ENCODE results near the gene NDUFS6.

Gene NDUFS6

GRCh38 chr5:1818784-1819183 is 17.6 kb downstream of the NDUFS6 start:
- DNase-seq = no peak

GRCh38 chr5:1819458-1819857 is 18.3 kb downstream of the NDUFS6 start:
- DNase-seq = no peak

- no peak for DNase-seq
Measured at GRCh38 chr5:1820381-1820780, 19.2 kb downstream of the NDUFS6 start.

- DNase-seq = no peak
Measured at GRCh38 chr5:1820926-1821325, 19.7 kb downstream of the NDUFS6 start.

GRCh38 chr5:1821862-1822261 is 20.7 kb downstream of the NDUFS6 start:
- no peak for DNase-seq

- DNase-seq = no peak
Measured at GRCh38 chr5:1823381-1824034, 22.3 kb downstream of the NDUFS6 start.

- no peak for DNase-seq
Measured at GRCh38 chr5:1824109-1824821, 23.1 kb downstream of the NDUFS6 start.

- DNase-seq = no peak
Measured at GRCh38 chr5:1824903-1825841, 24.0 kb downstream of the NDUFS6 start.

GRCh38 chr5:1826235-1826980 is 25.2 kb downstream of the NDUFS6 start:
- DNase-seq = no peak

- no peak for DNase-seq
Measured at GRCh38 chr5:1827025-1827885, 26.0 kb downstream of the NDUFS6 start.

- no peak for DNase-seq
Measured at GRCh38 chr5:1827886-1828397, 26.7 kb downstream of the NDUFS6 start.

- no peak for DNase-seq
Measured at GRCh38 chr5:1830571-1831228, 29.5 kb downstream of the NDUFS6 start.

- no peak for DNase-seq
Measured at GRCh38 chr5:1831257-1831656, 30.1 kb downstream of the NDUFS6 start.

GRCh38 chr5:1831677-1832313 is 30.6 kb downstream of the NDUFS6 start:
- no peak for DNase-seq

- no peak for DNase-seq
Measured at GRCh38 chr5:1832511-1833250, 31.5 kb downstream of the NDUFS6 start.

- DNase-seq = no peak
Measured at GRCh38 chr5:1833264-1834021, 32.2 kb downstream of the NDUFS6 start.

- DNase-seq = no peak
Measured at GRCh38 chr5:1834022-1834551, 32.9 kb downstream of the NDUFS6 start.

- no peak for DNase-seq
Measured at GRCh38 chr5:1834721-1835429, 33.7 kb downstream of the NDUFS6 start.

Measured in NCI-H1048 (cell line).